Endodermal cell (in vitro differentiated cells): Measurements from ENCODE around the gene WASF2. TPM values are rescaled to one million over a fixed set of nuclear protein-coding genes. Genes with fewer than 3 reads are reported as not detected.

Source experiments
- DNase-seq: peaks from one replicate; pipeline ENCODE4 v3.0.0-alpha.2; 2017
- H3K27ac ChIP-seq: 2 replicates; pipeline ENCODE4 v1.5.1; 2013; ENCODE audit warnings: mild to moderate bottlenecking, low read depth, low read length, moderate library complexity
- H3K27me3 ChIP-seq: 2 replicates; pipeline ENCODE4 v1.6.1; 2013; ENCODE audit warnings: mild to moderate bottlenecking, low read length, moderate library complexity; ENCODE audit not compliant: insufficient read depth, control insufficient read depth, poor library complexity, severe bottlenecking
- H3K36me3 ChIP-seq: 2 replicates; pipeline ENCODE4 v1.7.0; 2013; ENCODE audit warnings: mild to moderate bottlenecking, low read length, moderate library complexity; ENCODE audit not compliant: control insufficient read depth, insufficient read depth
- H3K4me1 ChIP-seq: one replicate; pipeline ENCODE4 v1.7.0; 2013; ENCODE audit warnings: low read length; ENCODE audit not compliant: control insufficient read depth, insufficient read depth
- H3K4me3 ChIP-seq: 2 replicates; pipeline ENCODE4 v1.5.1; 2013; ENCODE audit warnings: mild to moderate bottlenecking, low read length, moderate library complexity
- H3K9ac ChIP-seq: 2 replicates; pipeline ENCODE4 v1.6.1; 2013; ENCODE audit warnings: mild to moderate bottlenecking, low read length, moderate library complexity; ENCODE audit not compliant: poor library complexity, severe bottlenecking; ENCODE audit errors: extremely low read depth
- H3K9me3 ChIP-seq: 2 replicates; pipeline ENCODE4 v1.6.1; 2013; ENCODE audit warnings: mild to moderate bottlenecking, low read length, moderate library complexity; ENCODE audit not compliant: control insufficient read depth
- H3K27ac Mint-ChIP-seq: 2 replicates; pipeline ENCODE4 v1.8.0; 2020; ENCODE audit warnings: mixed read lengths
- H3K27me3 Mint-ChIP-seq: 2 replicates; pipeline ENCODE4 v1.8.0; 2021; ENCODE audit warnings: mild to moderate bottlenecking, mixed read lengths; ENCODE audit not compliant: insufficient read depth
- H3K36me3 Mint-ChIP-seq: 2 replicates; pipeline ENCODE4 v1.8.0; 2020; ENCODE audit warnings: low read depth, mixed read lengths
- H3K4me1 Mint-ChIP-seq: 2 replicates; pipeline ENCODE4 v1.8.0; 2020; ENCODE audit warnings: mixed read lengths
- H3K4me3 Mint-ChIP-seq: 2 replicates; pipeline ENCODE4 v1.8.0; 2020; ENCODE audit warnings: mild to moderate bottlenecking, moderate library complexity, mixed read lengths
- H3K9me3 Mint-ChIP-seq: 2 replicates; pipeline ENCODE4 v1.8.0; 2020; ENCODE audit warnings: mild to moderate bottlenecking, mixed read lengths
- CTCF ChIP-seq: fragments of 200-600 bp; sonication (generic); conservative IDR thresholded peaks from 2 replicates; pipeline ENCODE4 v1.5.0; 2021; ENCODE audit warnings: antibody characterized with exemption, mild to moderate bottlenecking
- WGBS, 2 experiments: methylation state at CpG; one replicate each; pipeline versions ENCODE4 v1.1.5 to v1.1.7; 2013; ENCODE audit warnings: missing lambda C conversion rate in 2 of 2, mixed read lengths in 1 of 2; ENCODE audit not compliant: insufficient coverage in 1 of 2, insufficient read length in 1 of 2; 5-methylcytosine and 5-hydroxymethylcytosine counted together
- total RNA-seq, 2 donors: library from RNA; stranded (reverse); fragmentation: NEBNext Ultra II Directional in 1 of 2; extraction: Animal tissue kit (Norgen Biotek cat#: 25700) in 1 of 2; gene quantifications; 2 replicates in 1 of 2; 3 replicates in 1 of 2; pipeline ENCODE4 v1.2.1, GENCODE V29; 2021

The WASF2 gene
- total RNA-seq, 2 donors from 2014 or later, result 90.0 to 98.8 TPM

- Histone ChIP-seq H3K27me3 (no peaks in the 10 kb centered on the region), H3K36me3 (no peaks in the 10 kb centered on the region), H3K4me3 (no peak overlapping the region), H3K4me1 (peaks cover 14% of the 10 kb centered on the region), H3K9me3 (no peaks in the 10 kb centered on the region), H3K9ac (no peak overlapping the region), H3K27ac (no peak overlapping the region)
- peaks cover 36% of the 10 kb centered on the region for H3K4me1 Mint-ChIP-seq
- no peak for TF ChIP-seq CTCF
- H3K9me3 Mint-ChIP-seq, result no peaks in the 10 kb centered on the region
- WGBS, 2 experiments, result 77 to 83% methylated on average over 1 to 7 of the region's 7 CpGs
- peak; percentile 68 for DNase-seq
- H3K27ac Mint-ChIP-seq, result peak overlapping the region; percentile 48
- H3K36me3 Mint-ChIP-seq, result no peaks in the 10 kb centered on the region
- no peak overlapping the region for H3K4me3 Mint-ChIP-seq
- H3K27me3 Mint-ChIP-seq, result no peaks in the 10 kb centered on the region
Measured at GRCh38 chr1:27397749-27398148, 92.2 kb downstream of the WASF2 start.

GRCh38 chr1:27397110-27397509, 92.9 kb downstream of the WASF2 start:
- Histone ChIP-seq H3K9me3 (no peaks in the 10 kb centered on the region), H3K4me3 (no peak overlapping the region), H3K9ac (no peak overlapping the region), H3K27ac (no peak overlapping the region), H3K27me3 (no peaks in the 10 kb centered on the region), H3K4me1 (peaks cover 14% of the 10 kb centered on the region), H3K36me3 (no peaks in the 10 kb centered on the region)
- H3K27ac Mint-ChIP-seq, result peak overlapping the region; percentile 30
- no peaks in the 10 kb centered on the region for H3K36me3 Mint-ChIP-seq
- peaks cover 34% of the 10 kb centered on the region for H3K4me1 Mint-ChIP-seq
- 92% methylated on average over 2 to 3 of the region's 3 CpGs for WGBS, 2 experiments
- H3K27me3 Mint-ChIP-seq, result no peaks in the 10 kb centered on the region
- H3K4me3 Mint-ChIP-seq, result no peak overlapping the region
- peak; percentile 49 for DNase-seq
- H3K9me3 Mint-ChIP-seq, result no peaks in the 10 kb centered on the region
- no peak for TF ChIP-seq CTCF

GRCh38 chr1:27395441-27396195, 94.3 kb downstream of the WASF2 start:
- H3K27me3 ChIP-seq, result no peaks in the 10 kb centered on the region
- Mint-ChIP-seq H3K4me1 (peaks cover 37% of the 10 kb centered on the region), H3K36me3 (no peaks in the 10 kb centered on the region), H3K4me3 (no peak overlapping the region), H3K9me3 (no peaks in the 10 kb centered on the region), H3K27me3 (no peaks in the 10 kb centered on the region), H3K27ac (peak overlapping the region; percentile 81)
- H3K9ac ChIP-seq, result no peak overlapping the region
- H3K9me3 ChIP-seq, result no peaks in the 10 kb centered on the region
- H3K36me3 ChIP-seq, result no peaks in the 10 kb centered on the region
- 6 to 13% methylated on average over 6 to 9 of the region's 10 CpGs for WGBS, 2 experiments
- peak; percentile 95 for DNase-seq
- no peak overlapping the region for H3K4me3 ChIP-seq
- peak; percentile 97 for TF ChIP-seq CTCF
- no peak overlapping the region for H3K27ac ChIP-seq
- peaks cover 14% of the 10 kb centered on the region for H3K4me1 ChIP-seq
